ENCODE measurements around the gene CEP76.

Gene CEP76

GRCh38 chr18:12742453-12742852 lies 39.9 kb upstream of the CEP76 start:
- DNase-seq (ENCODE audit: insufficient read length), result no peak
- FAIRE-seq, result no peak
- TF ChIP-seq POLR2A (IDR thresholded peaks at IDR 0.05; ENCODE audit: low read depth, low read length) (no peak), TAF1 (IDR thresholded peaks at IDR 0.05; ENCODE audit: borderline replicate concordance, low read depth, low read length) (no peak), POLR2AphosphoS5 (IDR thresholded peaks at IDR 0.05; ENCODE audit: low read depth, low read length) (no peak)

- FAIRE-seq (no peak), DNase-seq (ENCODE audit: insufficient read length) (no peak)
- TF ChIP-seq POLR2AphosphoS5 (IDR thresholded peaks at IDR 0.05; ENCODE audit: low read depth, low read length), result no peak
- TF ChIP-seq POLR2A (IDR thresholded peaks at IDR 0.05; ENCODE audit: low read depth, low read length), result no peak
- TF ChIP-seq TAF1 (IDR thresholded peaks at IDR 0.05; ENCODE audit: borderline replicate concordance, low read depth, low read length), result no peak
Observed at GRCh38 chr18:12741351-12741750, 38.8 kb upstream of the CEP76 start.

- FAIRE-seq (no peak), DNase-seq (ENCODE audit: insufficient read length) (no peak)
- TF ChIP-seq TAF1 (IDR thresholded peaks at IDR 0.05; ENCODE audit: borderline replicate concordance, low read depth, low read length), result no peak
- no peak for TF ChIP-seq POLR2AphosphoS5 (IDR thresholded peaks at IDR 0.05; ENCODE audit: low read depth, low read length)
- TF ChIP-seq POLR2A (IDR thresholded peaks at IDR 0.05; ENCODE audit: low read depth, low read length), result no peak
Observed at GRCh38 chr18:12737243-12737902, 34.9 kb upstream of the CEP76 start.

GRCh38 chr18:12726774-12727550 lies 24.4 kb upstream of the CEP76 start:
- TF ChIP-seq POLR2AphosphoS5 (IDR thresholded peaks at IDR 0.05; ENCODE audit: low read depth, low read length) (peak; percentile 55; the same call in 1 of the 2 replicates), TAF1 (IDR thresholded peaks at IDR 0.05; ENCODE audit: borderline replicate concordance, low read depth, low read length) (no peak), POLR2A (IDR thresholded peaks at IDR 0.05; ENCODE audit: low read depth, low read length) (peak; percentile 25; the same call in 1 of the 2 replicates)
- FAIRE-seq (peak; percentile 46), DNase-seq (ENCODE audit: insufficient read length) (no peak)

- FAIRE-seq (no peak), DNase-seq (ENCODE audit: insufficient read length) (no peak)
- TF ChIP-seq POLR2AphosphoS5 (IDR thresholded peaks at IDR 0.05; ENCODE audit: low read depth, low read length) (no peak), TAF1 (IDR thresholded peaks at IDR 0.05; ENCODE audit: borderline replicate concordance, low read depth, low read length) (no peak)
Observed at GRCh38 chr18:12726331-12726730, 23.8 kb upstream of the CEP76 start.

- no peak for TF ChIP-seq POLR2A (IDR thresholded peaks at IDR 0.05; ENCODE audit: low read depth, low read length)
- no peak for TF ChIP-seq TAF1 (IDR thresholded peaks at IDR 0.05; ENCODE audit: borderline replicate concordance, low read depth, low read length)
- TF ChIP-seq POLR2AphosphoS5 (IDR thresholded peaks at IDR 0.05; ENCODE audit: low read depth, low read length), result no peak
- no peak for FAIRE-seq
- no peak for DNase-seq (ENCODE audit: insufficient read length)
Observed at GRCh38 chr18:12722731-12723130, 20.2 kb upstream of the CEP76 start.

GRCh38 chr18:12721495-12722275 lies 19.2 kb upstream of the CEP76 start:
- no peak for FAIRE-seq
- TF ChIP-seq POLR2A (IDR thresholded peaks at IDR 0.05; ENCODE audit: low read depth, low read length), result no peak
- TF ChIP-seq TAF1 (IDR thresholded peaks at IDR 0.05; ENCODE audit: borderline replicate concordance, low read depth, low read length), result no peak
- TF ChIP-seq POLR2AphosphoS5 (IDR thresholded peaks at IDR 0.05; ENCODE audit: low read depth, low read length), result no peak
- no peak for DNase-seq (ENCODE audit: insufficient read length)

GRCh38 chr18:12711446-12711845 lies 8.9 kb upstream of the CEP76 start:
- no peak for FAIRE-seq
- TF ChIP-seq POLR2A (IDR thresholded peaks at IDR 0.05; ENCODE audit: low read depth, low read length), result no peak
- TF ChIP-seq POLR2AphosphoS5 (IDR thresholded peaks at IDR 0.05; ENCODE audit: low read depth, low read length), result no peak
- no peak for TF ChIP-seq TAF1 (IDR thresholded peaks at IDR 0.05; ENCODE audit: borderline replicate concordance, low read depth, low read length)
- DNase-seq (ENCODE audit: insufficient read length), result no peak

- FAIRE-seq (no peak), DNase-seq (ENCODE audit: insufficient read length) (no peak)
- TF ChIP-seq TAF1 (IDR thresholded peaks at IDR 0.05; ENCODE audit: borderline replicate concordance, low read depth, low read length) (no peak), POLR2A (IDR thresholded peaks at IDR 0.05; ENCODE audit: low read depth, low read length) (no peak), POLR2AphosphoS5 (IDR thresholded peaks at IDR 0.05; ENCODE audit: low read depth, low read length) (no peak)
Observed at GRCh38 chr18:12703664-12704063, 1.1 kb upstream of the CEP76 start.

GRCh38 chr18:12703096-12703567 lies 609 bp upstream of the CEP76 start:
- no peak for TF ChIP-seq TAF1 (IDR thresholded peaks at IDR 0.05; ENCODE audit: borderline replicate concordance, low read depth, low read length)
- TF ChIP-seq POLR2AphosphoS5 (IDR thresholded peaks at IDR 0.05; ENCODE audit: low read depth, low read length), result no peak
- TF ChIP-seq POLR2A (IDR thresholded peaks at IDR 0.05; ENCODE audit: low read depth, low read length), result no peak
- no peak for FAIRE-seq
- no peak for DNase-seq (ENCODE audit: insufficient read length)

- FAIRE-seq (no peak), DNase-seq (ENCODE audit: insufficient read length) (no peak)
- TF ChIP-seq POLR2A (IDR thresholded peaks at IDR 0.05; ENCODE audit: low read depth, low read length) (no peak), TAF1 (IDR thresholded peaks at IDR 0.05; ENCODE audit: borderline replicate concordance, low read depth, low read length) (no peak), POLR2AphosphoS5 (IDR thresholded peaks at IDR 0.05; ENCODE audit: low read depth, low read length) (no peak)
Observed at GRCh38 chr18:12701161-12701560, 1.4 kb downstream of the CEP76 start.

All from GM12892 (cell line).